ENCODE results near the gene PAX6.

Gene PAX6

DNA sequence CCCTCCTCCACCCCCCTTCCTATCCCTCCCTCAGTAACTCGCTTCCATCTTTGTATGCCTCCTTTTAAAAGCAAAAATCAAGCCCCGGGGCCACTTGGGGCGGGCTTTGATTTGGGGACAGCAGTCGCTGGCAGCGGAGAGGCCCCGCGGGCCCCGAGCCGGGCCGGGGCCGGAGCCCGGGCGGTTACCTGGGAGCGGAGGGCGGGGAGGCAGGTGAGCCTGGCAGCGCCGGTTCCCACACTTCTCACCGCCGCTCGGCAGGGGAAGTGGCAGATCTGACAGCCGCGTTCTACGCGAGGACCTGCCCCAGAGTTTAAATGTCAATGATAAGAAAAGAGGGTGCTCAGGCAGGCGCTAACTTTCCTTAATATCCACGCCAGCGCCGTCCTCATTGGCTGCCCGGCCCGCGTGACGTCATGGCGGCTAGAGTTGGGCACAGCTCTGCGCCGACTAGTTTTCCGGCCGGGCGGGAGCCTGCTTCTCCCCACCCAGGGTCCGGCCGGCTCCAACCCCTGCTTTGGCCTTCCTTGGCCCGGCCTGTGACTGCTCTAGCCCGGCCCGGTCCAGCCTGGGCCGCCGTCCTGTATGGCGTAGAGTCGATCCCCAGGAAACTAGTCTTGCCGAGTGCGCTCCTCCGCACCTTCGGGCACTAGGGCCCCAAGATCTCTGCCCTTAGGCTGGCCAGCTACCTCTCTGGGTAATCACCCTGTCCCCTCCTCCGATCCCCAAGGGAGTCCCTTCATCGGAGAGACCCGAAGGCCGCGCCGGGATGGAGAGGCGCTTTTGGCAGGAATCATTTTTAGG, 6.7 kb upstream of the PAX6 start:
- DNase-seq, result no peak
- no peak overlapping the region for H3K27ac ChIP-seq
- H3K27me3 ChIP-seq (ENCODE audit: insufficient read depth, low read depth, severe bottlenecking), result peaks cover 98% of the 10 kb centered on the region
- H3K4me3 ChIP-seq (ENCODE audit: low read depth, low read length), result no peak overlapping the region
- no peaks in the 10 kb centered on the region for H3K36me3 ChIP-seq
- TF ChIP-seq, protein P1, sequence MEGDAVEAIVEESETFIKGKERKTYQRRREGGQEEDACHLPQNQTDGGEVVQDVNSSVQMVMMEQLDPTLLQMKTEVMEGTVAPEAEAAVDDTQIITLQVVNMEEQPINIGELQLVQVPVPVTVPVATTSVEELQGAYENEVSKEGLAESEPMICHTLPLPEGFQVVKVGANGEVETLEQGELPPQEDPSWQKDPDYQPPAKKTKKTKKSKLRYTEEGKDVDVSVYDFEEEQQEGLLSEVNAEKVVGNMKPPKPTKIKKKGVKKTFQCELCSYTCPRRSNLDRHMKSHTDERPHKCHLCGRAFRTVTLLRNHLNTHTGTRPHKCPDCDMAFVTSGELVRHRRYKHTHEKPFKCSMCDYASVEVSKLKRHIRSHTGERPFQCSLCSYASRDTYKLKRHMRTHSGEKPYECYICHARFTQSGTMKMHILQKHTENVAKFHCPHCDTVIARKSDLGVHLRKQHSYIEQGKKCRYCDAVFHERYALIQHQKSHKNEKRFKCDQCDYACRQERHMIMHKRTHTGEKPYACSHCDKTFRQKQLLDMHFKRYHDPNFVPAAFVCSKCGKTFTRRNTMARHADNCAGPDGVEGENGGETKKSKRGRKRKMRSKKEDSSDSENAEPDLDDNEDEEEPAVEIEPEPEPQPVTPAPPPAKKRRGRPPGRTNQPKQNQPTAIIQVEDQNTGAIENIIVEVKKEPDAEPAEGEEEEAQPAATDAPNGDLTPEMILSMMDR (IDR thresholded peaks at IDR 0.05; ENCODE audit: low read depth, low read length), result no peak
- H3K9me3 ChIP-seq (ENCODE audit: severe bottlenecking), result peaks cover 4% of the 10 kb centered on the region

DNA sequence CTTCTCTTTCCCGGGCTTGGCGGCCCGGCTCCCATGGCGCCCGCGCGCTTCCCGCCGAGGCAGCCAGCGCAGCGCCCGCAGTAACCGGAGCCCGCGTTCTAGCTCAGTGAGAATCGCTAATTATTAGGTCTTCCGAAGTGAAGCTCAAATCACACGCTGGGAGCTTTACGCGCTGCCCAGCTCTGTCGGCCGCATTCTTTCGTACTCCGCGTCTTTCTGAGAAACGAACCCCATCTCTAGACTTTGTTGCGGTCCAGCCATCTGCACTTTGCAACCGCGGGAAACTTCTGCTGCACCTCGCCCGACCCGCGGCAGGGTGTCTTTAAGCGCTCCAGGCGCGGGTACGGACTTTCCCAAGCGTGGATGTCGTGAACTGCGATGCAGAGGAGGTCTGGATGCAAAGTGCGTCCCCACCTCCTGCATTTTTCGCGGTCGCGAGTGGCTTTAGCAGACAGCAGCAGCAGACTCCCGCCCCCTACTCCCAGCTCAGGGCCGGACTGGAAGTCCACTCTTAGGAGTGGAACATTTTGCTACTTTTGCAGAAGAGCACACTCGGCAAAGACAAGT, 6.0 kb upstream of the PAX6 start:
- H3K27me3 ChIP-seq (ENCODE audit: insufficient read depth, low read depth, severe bottlenecking), result peaks cover 98% of the 10 kb centered on the region
- no peak for DNase-seq

DNA sequence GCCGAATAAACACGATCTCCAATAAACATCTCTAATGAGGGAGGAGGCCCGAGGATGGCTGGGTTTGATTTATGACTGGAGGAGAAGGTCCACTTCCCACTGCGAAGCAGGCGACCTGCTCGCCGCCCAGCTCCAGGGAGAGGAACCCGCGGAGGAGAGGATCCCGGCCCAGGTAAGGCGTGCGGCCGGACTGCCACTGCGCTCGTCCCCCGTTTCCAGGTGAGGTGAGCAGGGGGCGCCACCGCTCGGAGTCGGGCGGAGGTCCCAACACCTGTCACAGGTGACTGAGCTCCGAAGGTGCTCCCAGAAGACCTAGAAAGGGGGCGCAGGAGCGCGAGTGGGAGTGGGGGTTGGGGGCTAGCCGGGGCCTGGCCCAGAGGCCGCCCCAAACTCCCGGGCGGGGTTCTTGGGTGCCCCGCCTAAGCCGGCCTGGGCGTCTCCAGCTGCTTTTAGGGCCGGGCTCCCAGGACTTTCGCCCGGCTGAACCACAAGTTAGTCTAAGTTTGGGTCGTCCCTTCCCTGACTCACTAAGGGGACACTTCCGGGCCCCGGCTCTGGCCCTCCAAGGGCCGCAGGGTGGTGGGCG, 5.4 kb upstream of the PAX6 start:
- Histone ChIP-seq H3K27me3 (ENCODE audit: insufficient read depth, low read depth, severe bottlenecking) (peaks cover 98% of the 10 kb centered on the region), H3K4me3 (ENCODE audit: low read depth, low read length) (no peak overlapping the region), H3K27ac (no peak overlapping the region), H3K36me3 (no peaks in the 10 kb centered on the region), H3K9me3 (ENCODE audit: severe bottlenecking) (peaks cover 4% of the 10 kb centered on the region)
- no peak for DNase-seq
- TF ChIP-seq, protein P1 (IDR thresholded peaks at IDR 0.05; ENCODE audit: low read depth, low read length), result no peak

More for the DNA sequence above, 6.0 kb upstream of the PAX6 start:
- no peak overlapping the region for H3K27ac ChIP-seq
- no peak overlapping the region for H3K4me3 ChIP-seq (ENCODE audit: low read depth, low read length)
- TF ChIP-seq, protein P1 (IDR thresholded peaks at IDR 0.05; ENCODE audit: low read depth, low read length), result no peak
- no peaks in the 10 kb centered on the region for H3K36me3 ChIP-seq
- peaks cover 4% of the 10 kb centered on the region for H3K9me3 ChIP-seq (ENCODE audit: severe bottlenecking)

DNA sequence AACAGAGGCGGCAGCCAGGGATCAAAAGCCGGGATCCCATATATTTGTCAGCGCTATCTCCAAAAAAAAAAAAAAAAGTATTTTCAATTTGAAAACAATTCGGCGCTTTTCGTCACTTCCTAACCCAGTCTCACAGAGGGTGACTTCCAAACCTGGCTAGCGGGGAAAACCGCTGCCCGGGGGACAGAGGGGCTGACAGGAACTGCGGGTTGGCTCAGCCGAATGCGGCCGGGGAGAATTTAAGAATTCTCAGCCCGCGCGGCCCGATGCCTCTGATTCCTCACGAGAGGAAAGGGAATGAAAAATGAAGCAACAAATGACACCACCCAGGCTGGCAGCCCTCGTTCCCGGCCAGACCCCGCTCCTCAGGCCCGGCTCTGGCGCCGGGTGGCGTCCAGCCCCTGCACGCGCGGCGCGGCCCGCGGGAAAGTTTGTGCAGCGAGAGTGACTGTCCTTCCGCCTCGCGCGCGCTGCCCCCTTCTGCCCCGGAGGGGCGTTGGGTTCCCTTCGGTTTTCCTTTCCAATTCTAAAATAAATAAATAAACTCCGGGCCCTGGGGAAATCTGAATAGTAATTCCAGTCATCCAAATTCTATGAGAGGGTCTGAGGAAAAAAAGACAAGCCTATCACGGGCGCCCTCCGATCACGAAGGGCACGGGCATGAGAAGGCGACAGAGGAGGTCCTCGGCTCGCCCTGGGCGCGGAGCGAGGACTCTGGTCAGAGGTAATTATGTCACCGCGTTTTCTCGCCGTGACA, 4.8 kb upstream of the PAX6 start:
- peaks cover 97% of the 10 kb centered on the region for H3K27me3 ChIP-seq (ENCODE audit: insufficient read depth, low read depth, severe bottlenecking)
- no peak overlapping the region for H3K27ac ChIP-seq
- TF ChIP-seq, protein P1 (IDR thresholded peaks at IDR 0.05; ENCODE audit: low read depth, low read length), result no peak
- DNase-seq, result no peak
- no peaks in the 10 kb centered on the region for H3K36me3 ChIP-seq
- H3K4me3 ChIP-seq (ENCODE audit: low read depth, low read length), result no peak overlapping the region
- peaks cover 4% of the 10 kb centered on the region for H3K9me3 ChIP-seq (ENCODE audit: severe bottlenecking)

DNA sequence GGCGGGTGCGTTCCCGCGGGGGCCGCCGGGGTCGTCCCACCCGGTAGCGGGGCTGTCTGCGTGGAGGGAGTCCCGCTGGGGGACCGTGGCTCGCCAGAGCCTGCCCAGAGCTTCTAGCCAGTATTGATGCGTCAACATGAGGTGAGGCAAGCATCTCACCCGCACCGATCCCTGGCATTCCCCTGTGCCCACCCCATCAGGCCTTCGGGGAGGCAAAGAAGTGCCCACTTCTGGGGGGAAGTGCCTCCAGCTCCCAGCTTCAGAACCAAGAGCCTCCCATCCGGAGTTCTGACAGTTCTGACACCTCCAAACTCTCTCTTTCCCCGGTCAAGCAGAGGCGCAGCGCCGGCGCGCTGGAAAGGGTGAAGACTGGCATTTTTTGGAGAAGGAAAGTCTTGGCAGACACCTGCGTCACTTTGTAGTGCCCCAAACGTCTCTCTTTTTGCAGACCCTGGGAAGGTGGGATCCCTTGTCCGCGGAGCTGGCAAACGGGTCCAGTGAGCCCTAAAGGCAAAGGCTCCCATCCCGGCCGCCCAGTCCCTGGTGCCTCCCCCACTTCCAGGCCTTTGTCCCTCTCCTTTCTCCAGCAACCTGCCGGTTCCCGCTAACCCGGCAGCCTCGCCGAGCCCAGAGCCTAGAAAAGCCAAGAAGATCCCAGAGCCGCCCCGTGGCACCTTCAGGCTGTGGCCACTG, 3.2 kb upstream of the PAX6 start:
- no peak overlapping the region for H3K27ac ChIP-seq
- TF ChIP-seq, protein P1 (IDR thresholded peaks at IDR 0.05; ENCODE audit: low read depth, low read length), result no peak
- peaks cover 97% of the 10 kb centered on the region for H3K27me3 ChIP-seq (ENCODE audit: insufficient read depth, low read depth, severe bottlenecking)
- no peaks in the 10 kb centered on the region for H3K36me3 ChIP-seq
- peaks cover 4% of the 10 kb centered on the region for H3K9me3 ChIP-seq (ENCODE audit: severe bottlenecking)
- H3K4me3 ChIP-seq (ENCODE audit: low read depth, low read length), result no peak overlapping the region
- DNase-seq, result no peak
